ENCODE measurements around the gene TAF6L.
"Not testable (repeated sequence)": the region's sequence is repeated elsewhere in the genome, so short reads cannot be mapped to it uniquely, and the experiment has no call there.

Gene TAF6L

DNA sequence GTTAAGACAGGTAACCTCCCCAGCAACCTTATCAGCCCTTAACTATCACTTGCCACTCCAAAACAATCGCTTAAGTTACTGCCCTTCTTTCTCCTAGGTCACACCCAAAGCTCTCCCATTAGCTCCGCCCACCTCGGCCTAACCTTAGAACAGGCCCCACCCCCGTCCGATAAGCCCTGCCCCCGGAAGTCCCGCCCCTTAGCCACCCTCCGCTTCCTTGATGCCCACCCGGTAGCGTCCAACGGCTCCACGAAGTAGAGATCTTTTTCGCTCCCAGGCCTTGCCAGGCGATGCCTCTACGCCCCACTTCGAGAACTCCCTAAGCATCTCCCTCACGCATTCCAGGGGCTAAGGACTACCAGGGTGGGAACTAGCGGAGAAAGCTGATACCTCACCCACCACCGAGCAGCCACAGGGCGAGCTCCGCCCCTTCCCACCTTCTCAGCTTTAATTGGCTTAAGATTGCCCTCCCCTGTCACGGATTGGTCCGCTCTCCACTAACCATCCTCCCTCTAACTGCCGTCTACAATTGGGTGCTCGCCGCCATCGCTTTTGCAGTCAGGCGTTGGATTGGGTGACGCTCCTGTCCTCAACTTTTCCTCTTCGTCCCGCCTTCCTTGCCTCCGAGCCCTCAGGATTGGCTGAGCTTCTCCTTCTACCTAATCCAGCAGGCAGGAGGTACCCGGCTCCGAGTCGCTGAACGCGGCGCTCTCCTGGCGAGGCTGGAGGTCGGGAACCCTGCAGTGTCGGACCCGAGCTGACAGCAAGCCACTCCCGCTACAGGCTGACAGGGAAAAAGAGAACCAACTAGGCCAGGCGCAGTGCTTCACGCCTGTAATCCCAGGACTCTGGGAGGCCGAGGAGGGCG lies 17.2 kb upstream of the TAF6L start, which contains the start of gene ZBTB3:
ZBTB3 (minus strand) TSS at position 425 of the 868 bp plus-strand sequence. CDS start 496 bp downstream, outside the sequence.
- Histone ChIP-seq H3K4me2 (ENCODE audit: low read length) (peak within 1 kb of the TSS; percentile 81), H4K20me1 (ENCODE audit: insufficient read depth, low read length) (no peaks in the 10 kb centered on the region), H3K9me3 (ENCODE audit: insufficient read depth, low read length) (no peaks in the 10 kb centered on the region), H3K4me1 (ENCODE audit: low read length) (peaks cover 8% of the 10 kb centered on the region), H3K9ac (ENCODE audit: low read length) (peak within 1 kb of the TSS; percentile 71), H3K79me2 (ENCODE audit: low read length) (no peaks in the 10 kb centered on the region), H2AFZ (ENCODE audit: low read depth, low read length) (peak within 1 kb of the TSS; percentile 94), H3K36me3 (replicated peaks; ENCODE audit: low read depth, low read length) (peaks cover 9% of the 10 kb centered on the region), H3K27me3 (ENCODE audit: low read depth, low read length) (no peaks in the 10 kb centered on the region), H3K4me3 (ENCODE audit: low read length) (peak within 1 kb of the TSS; percentile 78), H3K27ac (ENCODE audit: low read length) (peak within 1 kb of the TSS; percentile 60)
- TF ChIP-seq EZH2phosphoT487 (IDR thresholded peaks at IDR 0.05; ENCODE audit: low read depth) = no peak
- TF ChIP-seq, protein P1, sequence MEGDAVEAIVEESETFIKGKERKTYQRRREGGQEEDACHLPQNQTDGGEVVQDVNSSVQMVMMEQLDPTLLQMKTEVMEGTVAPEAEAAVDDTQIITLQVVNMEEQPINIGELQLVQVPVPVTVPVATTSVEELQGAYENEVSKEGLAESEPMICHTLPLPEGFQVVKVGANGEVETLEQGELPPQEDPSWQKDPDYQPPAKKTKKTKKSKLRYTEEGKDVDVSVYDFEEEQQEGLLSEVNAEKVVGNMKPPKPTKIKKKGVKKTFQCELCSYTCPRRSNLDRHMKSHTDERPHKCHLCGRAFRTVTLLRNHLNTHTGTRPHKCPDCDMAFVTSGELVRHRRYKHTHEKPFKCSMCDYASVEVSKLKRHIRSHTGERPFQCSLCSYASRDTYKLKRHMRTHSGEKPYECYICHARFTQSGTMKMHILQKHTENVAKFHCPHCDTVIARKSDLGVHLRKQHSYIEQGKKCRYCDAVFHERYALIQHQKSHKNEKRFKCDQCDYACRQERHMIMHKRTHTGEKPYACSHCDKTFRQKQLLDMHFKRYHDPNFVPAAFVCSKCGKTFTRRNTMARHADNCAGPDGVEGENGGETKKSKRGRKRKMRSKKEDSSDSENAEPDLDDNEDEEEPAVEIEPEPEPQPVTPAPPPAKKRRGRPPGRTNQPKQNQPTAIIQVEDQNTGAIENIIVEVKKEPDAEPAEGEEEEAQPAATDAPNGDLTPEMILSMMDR (IDR thresholded peaks at IDR 0.05; ENCODE audit: low read depth, low read length) = no peak

DNA sequence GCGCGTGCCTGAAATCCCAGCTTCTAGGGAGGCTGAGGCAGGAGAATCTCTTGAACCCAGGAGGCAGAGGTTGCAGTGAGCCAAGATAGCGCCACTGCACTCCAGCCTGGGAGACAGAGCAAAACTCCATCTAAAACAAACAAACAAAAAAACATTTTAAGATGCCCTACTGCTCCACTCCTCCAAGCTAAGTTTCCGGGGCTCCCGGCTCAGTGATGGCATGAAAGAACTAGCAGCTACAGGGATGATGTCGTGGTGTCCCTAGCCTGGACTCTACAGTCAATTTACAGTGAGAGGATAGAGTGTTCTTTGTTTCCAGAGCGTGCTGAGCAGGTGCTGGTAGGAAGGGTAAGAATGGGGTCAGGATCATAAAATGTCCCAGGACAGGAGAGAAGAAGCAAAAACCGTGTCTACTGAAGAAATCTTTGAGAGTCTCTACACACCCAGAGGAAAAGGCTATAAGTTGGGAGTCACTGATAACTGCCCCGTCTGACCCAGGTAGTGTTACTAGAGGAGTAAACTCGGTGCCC lies 16.0 kb upstream of the TAF6L start:
- no peak overlapping the region for H2AFZ ChIP-seq (ENCODE audit: low read depth, low read length)
- no peaks in the 10 kb centered on the region for H4K20me1 ChIP-seq (ENCODE audit: insufficient read depth, low read length)
- H3K4me3 ChIP-seq (ENCODE audit: low read length) = no peak overlapping the region
- H3K9ac ChIP-seq (ENCODE audit: low read length) = no peak overlapping the region
- no peaks in the 10 kb centered on the region for H3K9me3 ChIP-seq (ENCODE audit: insufficient read depth, low read length)
- H3K36me3 ChIP-seq (replicated peaks; ENCODE audit: low read depth, low read length) = peaks cover 6% of the 10 kb centered on the region
- no peak overlapping the region for H3K27ac ChIP-seq (ENCODE audit: low read length)
- no peaks in the 10 kb centered on the region for H3K79me2 ChIP-seq (ENCODE audit: low read length)
- H3K4me1 ChIP-seq (ENCODE audit: low read length) = peaks cover 8% of the 10 kb centered on the region
- no peak for TF ChIP-seq EZH2phosphoT487 (IDR thresholded peaks at IDR 0.05; ENCODE audit: low read depth)
- TF ChIP-seq, protein P1 (IDR thresholded peaks at IDR 0.05; ENCODE audit: low read depth, low read length) = no peak
- H3K4me2 ChIP-seq (ENCODE audit: low read length) = no peak overlapping the region
- no peaks in the 10 kb centered on the region for H3K27me3 ChIP-seq (ENCODE audit: low read depth, low read length)

DNA sequence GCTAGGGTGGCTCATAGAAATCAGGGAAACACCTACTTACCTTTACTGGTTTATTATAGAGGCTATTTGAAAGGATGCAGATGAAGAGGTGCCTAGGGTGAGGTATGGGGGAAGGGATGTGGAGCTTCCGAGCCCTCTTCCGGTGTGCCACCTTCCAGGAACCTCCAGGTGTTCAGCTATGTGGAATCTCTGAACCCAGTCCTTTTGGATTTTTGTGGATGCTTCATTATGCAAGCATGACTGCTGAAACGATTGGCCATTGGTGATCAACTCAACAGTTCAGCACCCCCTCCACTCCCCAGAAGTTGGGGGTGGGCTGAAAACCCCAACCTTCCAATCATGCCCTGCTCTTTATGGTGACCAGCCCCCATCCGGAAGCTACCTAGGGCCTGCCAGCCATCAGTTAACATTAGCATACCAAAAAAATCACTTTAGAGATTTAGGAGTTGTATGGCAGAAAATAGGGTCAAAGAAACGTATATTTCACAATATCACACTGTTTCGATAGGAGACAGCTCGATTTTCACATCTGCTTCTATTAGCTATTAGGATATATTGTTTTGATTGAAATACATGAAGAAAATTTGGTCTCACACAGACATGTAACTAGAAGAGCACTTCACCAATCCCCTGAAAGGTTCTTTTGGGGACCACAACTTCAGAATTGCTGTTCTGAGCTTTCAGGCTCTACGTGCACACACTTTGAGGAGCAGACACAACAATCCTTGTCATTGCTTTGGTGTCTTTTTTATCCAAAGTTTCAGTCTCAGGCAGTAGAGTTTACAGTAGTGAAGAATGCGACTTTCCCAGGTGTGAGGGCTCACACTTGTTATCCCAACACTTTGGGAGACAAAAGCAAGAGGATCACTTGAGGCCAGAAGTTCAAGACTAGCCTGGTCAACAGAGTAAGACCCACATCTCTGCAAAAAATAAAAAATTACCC lies 13.1 kb upstream of the TAF6L start:
- Histone ChIP-seq H3K4me3 (ENCODE audit: low read length) (no peak overlapping the region), H4K20me1 (ENCODE audit: insufficient read depth, low read length) (no peaks in the 10 kb centered on the region), H3K4me2 (ENCODE audit: low read length) (no peak overlapping the region), H3K27me3 (ENCODE audit: low read depth, low read length) (no peaks in the 10 kb centered on the region), H3K27ac (ENCODE audit: low read length) (no peak overlapping the region), H3K9me3 (ENCODE audit: insufficient read depth, low read length) (no peaks in the 10 kb centered on the region), H3K4me1 (ENCODE audit: low read length) (peaks cover 17% of the 10 kb centered on the region), H3K9ac (ENCODE audit: low read length) (no peak overlapping the region), H2AFZ (ENCODE audit: low read depth, low read length) (no peak overlapping the region), H3K79me2 (ENCODE audit: low read length) (peaks cover 15% of the 10 kb centered on the region), H3K36me3 (replicated peaks; ENCODE audit: low read depth, low read length) (peaks cover 5% of the 10 kb centered on the region)
- TF ChIP-seq, protein P1 (IDR thresholded peaks at IDR 0.05; ENCODE audit: low read depth, low read length) = no peak
- TF ChIP-seq EZH2phosphoT487 (IDR thresholded peaks at IDR 0.05; ENCODE audit: low read depth) = no peak

DNA sequence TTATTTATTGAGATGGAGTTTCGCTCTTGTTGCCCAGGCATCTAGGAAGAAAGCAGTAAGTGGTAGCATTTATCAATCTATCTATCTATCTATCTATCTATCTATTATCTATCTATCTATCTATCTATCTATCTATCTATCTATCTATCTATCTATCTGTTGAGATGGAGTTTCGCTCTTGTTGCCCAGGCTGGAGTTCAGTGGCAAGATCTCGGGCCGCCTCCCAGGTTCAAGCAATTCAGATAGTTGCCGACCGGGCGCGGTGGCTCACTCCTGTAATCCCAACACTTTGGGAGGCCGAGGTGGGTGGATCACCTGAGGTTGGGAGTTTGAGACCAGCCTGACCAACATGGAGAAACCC lies 10.3 kb upstream of the TAF6L start:
- peak overlapping the region; percentile 46 for H3K9ac ChIP-seq (ENCODE audit: low read length)
- H2AFZ ChIP-seq (ENCODE audit: low read depth, low read length); H4K20me1 ChIP-seq (ENCODE audit: insufficient read depth, low read length); H3K9me3 ChIP-seq (ENCODE audit: insufficient read depth, low read length); H3K4me1 ChIP-seq (ENCODE audit: low read length); H3K27ac ChIP-seq (ENCODE audit: low read length); H3K27me3 ChIP-seq (ENCODE audit: low read depth, low read length): not testable (repeated sequence)
- peaks cover 15% of the 10 kb centered on the region for H3K79me2 ChIP-seq (ENCODE audit: low read length)
- H3K36me3 ChIP-seq (replicated peaks; ENCODE audit: low read depth, low read length) = peaks cover 11% of the 10 kb centered on the region
- H3K4me2 ChIP-seq (ENCODE audit: low read length) = peak overlapping the region; percentile 56
- H3K4me3 ChIP-seq (ENCODE audit: low read length) = peak overlapping the region; percentile 90
